ENCODE measurements around the gene HSPB7.

DNA sequence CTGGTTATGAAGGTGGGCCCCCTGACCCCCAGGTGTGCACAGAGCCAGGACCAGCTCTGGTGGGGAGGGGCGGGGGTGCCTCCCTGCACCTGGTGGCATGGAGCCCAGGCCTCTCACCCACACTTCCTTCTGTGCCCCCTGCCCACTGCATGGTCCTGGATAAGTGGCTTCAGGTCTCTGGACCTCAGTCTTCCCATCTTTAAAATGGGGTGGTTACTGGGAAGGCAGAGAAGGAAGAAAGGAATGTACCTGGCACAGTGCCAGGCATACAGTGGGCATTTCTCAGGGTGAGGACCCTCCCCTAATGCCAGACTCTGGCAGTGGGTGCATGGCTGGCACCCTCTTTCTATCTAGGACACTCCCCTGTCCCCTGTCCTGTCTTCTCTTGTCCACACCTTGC lies 11.4 kb upstream of the HSPB7 start:
- TF ChIP-seq, protein P1, sequence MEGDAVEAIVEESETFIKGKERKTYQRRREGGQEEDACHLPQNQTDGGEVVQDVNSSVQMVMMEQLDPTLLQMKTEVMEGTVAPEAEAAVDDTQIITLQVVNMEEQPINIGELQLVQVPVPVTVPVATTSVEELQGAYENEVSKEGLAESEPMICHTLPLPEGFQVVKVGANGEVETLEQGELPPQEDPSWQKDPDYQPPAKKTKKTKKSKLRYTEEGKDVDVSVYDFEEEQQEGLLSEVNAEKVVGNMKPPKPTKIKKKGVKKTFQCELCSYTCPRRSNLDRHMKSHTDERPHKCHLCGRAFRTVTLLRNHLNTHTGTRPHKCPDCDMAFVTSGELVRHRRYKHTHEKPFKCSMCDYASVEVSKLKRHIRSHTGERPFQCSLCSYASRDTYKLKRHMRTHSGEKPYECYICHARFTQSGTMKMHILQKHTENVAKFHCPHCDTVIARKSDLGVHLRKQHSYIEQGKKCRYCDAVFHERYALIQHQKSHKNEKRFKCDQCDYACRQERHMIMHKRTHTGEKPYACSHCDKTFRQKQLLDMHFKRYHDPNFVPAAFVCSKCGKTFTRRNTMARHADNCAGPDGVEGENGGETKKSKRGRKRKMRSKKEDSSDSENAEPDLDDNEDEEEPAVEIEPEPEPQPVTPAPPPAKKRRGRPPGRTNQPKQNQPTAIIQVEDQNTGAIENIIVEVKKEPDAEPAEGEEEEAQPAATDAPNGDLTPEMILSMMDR (IDR thresholded peaks at IDR 0.05; ENCODE audit: low read length): no peak
- TF ChIP-seq EZH2 (IDR thresholded peaks at IDR 0.05; ENCODE audit: borderline replicate concordance, low read length): no peak

All from OCI-LY1 (cell line).